Stimulated activated CD8-positive, alpha-beta memory T cell treated with anti-CD3 and anti-CD28 coated beads, Interleukin-15, amount 100 ng/mL, for 48 hours (primary cell): ENCODE measurements around the gene S100PBP.
"Not testable (repeated sequence)": the region's sequence is repeated elsewhere in the genome, so short reads cannot be mapped to it uniquely, and the experiment has no call there.

Source experiments
- DNase-seq, 2 donors: peaks; one replicate each; pipeline ENCODE4 v3.0.0-alpha.2; 2020; ENCODE audit warnings: low read depth in 2 of 2

Gene S100PBP

GRCh38 chr1:32900371-32900955 lies 83.0 kb downstream of the S100PBP start:
- no peak for DNase-seq

- no peak for DNase-seq
Observed at GRCh38 chr1:32900956-32901822, 83.7 kb downstream of the S100PBP start, which contains the start of gene TMEM54. TSS of gene TMEM54 (minus strand) at chr1:32901389. CDS start at chr1:32901238, 151 bp downstream.

GRCh38 chr1:32901823-32902534 lies 84.5 kb downstream of the S100PBP start:
- DNase-seq, result no peak

GRCh38 chr1:32902535-32902920 lies 85.1 kb downstream of the S100PBP start:
- DNase-seq, result no peak

- no peak for DNase-seq
Observed at GRCh38 chr1:32903991-32904785, 86.7 kb downstream of the S100PBP start.

GRCh38 chr1:32904797-32905196 lies 87.3 kb downstream of the S100PBP start:
- no peak for DNase-seq

- DNase-seq, result not testable (repeated sequence)
Observed at GRCh38 chr1:32905588-32905987, 88.1 kb downstream of the S100PBP start.

- no peak for DNase-seq
Observed at GRCh38 chr1:32906654-32907053, 89.2 kb downstream of the S100PBP start.

GRCh38 chr1:32907435-32907834 lies 90.0 kb downstream of the S100PBP start:
- no peak for DNase-seq
